Keratinocyte (primary cell): ENCODE results near the gene ZNG1F. TPM values are rescaled to one million over a fixed set of nuclear protein-coding genes. Genes with fewer than 3 reads are reported as not detected.
"Not testable (repeated sequence)": the region's sequence is repeated elsewhere in the genome, so short reads cannot be mapped to it uniquely, and the experiment has no call there.

ENCODE experiments used
- DNase-seq: peaks from one replicate; pipeline ENCODE4 v3.0.0-alpha.2; 2011; ENCODE audit warnings: low read depth, missing footprints, low spot score
- FAIRE-seq: peaks from 2 replicates; lab custom pipeline; 2011; peaks lifted over from hg19 to GRCh38; lab: Jason Lieb, UNC
- H2AFZ ChIP-seq: 2 replicates; pipeline ENCODE4 v1.6.0; 2012; ENCODE audit warnings: low read length, control low read depth, inconsistent platforms; ENCODE audit not compliant: control insufficient read depth
- H3K27ac ChIP-seq: 2 replicates; pipeline ENCODE4 v1.5.1; 2011; ENCODE audit warnings: low read length; ENCODE audit not compliant: control insufficient read depth, insufficient read depth
- H3K27me3 ChIP-seq: 3 replicates; pipeline ENCODE4 v1.6.0; 2011; ENCODE audit warnings: low read length; ENCODE audit not compliant: control insufficient read depth, insufficient read depth; ENCODE audit errors: extremely low read depth
- H3K36me3 ChIP-seq, 2 experiments: 2 replicates in 1 of 2; 3 replicates in 1 of 2; pipeline ENCODE4 v1.5.1; 2011; ENCODE audit warnings: low read length in 2 of 2, mild to moderate bottlenecking in 1 of 2; ENCODE audit not compliant: control insufficient read depth in 2 of 2, insufficient read depth in 2 of 2; ENCODE audit errors: extremely low read depth in 1 of 2
- H3K4me1 ChIP-seq: 3 replicates; pipeline ENCODE4 v1.5.1; 2011; ENCODE audit warnings: low read length; ENCODE audit not compliant: control insufficient read depth, insufficient read depth; ENCODE audit errors: extremely low read depth
- H3K4me2 ChIP-seq: 3 replicates; pipeline ENCODE4 v1.6.0; 2011; ENCODE audit warnings: low read depth, low read length; ENCODE audit not compliant: control insufficient read depth, insufficient read depth; ENCODE audit errors: extremely low read depth
- H3K4me3 ChIP-seq, 3 experiments: fragments of 200-600 bp in 1 of 3; sonication (generic) in 1 of 3; 2 replicates in 2 of 3; 3 replicates in 1 of 3; pipeline ENCODE4 v1.5.1; 2011 to 2016; ENCODE audit warnings: low read length in 3 of 3, mild to moderate bottlenecking in 3 of 3, control low read depth in 2 of 3, inconsistent platforms in 1 of 3, low read depth in 1 of 3, mixed read lengths in 1 of 3, mixed run types in 1 of 3, moderate library complexity in 1 of 3; ENCODE audit not compliant: control insufficient read depth in 2 of 3, insufficient read depth in 2 of 3; ENCODE audit errors: extremely low read depth in 1 of 3
- H3K79me2 ChIP-seq: 2 replicates; pipeline ENCODE4 v1.6.0; 2012; ENCODE audit warnings: low read length; ENCODE audit not compliant: control insufficient read depth, insufficient read depth
- H3K9ac ChIP-seq: 3 replicates; pipeline ENCODE4 v1.6.0; 2011; ENCODE audit warnings: low read length; ENCODE audit not compliant: control insufficient read depth, insufficient read depth; ENCODE audit errors: extremely low read depth
- H3K9me1 ChIP-seq: 3 replicates; pipeline ENCODE4 v1.6.0; 2011; ENCODE audit warnings: low read length; ENCODE audit not compliant: control insufficient read depth, insufficient read depth; ENCODE audit errors: extremely low read depth
- H3K9me3 ChIP-seq: 2 replicates; pipeline ENCODE4 v1.5.1; 2012; ENCODE audit warnings: low read depth, low read length; ENCODE audit not compliant: control insufficient read depth
- H4K20me1 ChIP-seq: 3 replicates; pipeline ENCODE4 v1.6.0; 2011; ENCODE audit warnings: low read length; ENCODE audit not compliant: control insufficient read depth, insufficient read depth; ENCODE audit errors: extremely low read depth
- dilution Hi-C: fragments of 300-500 bp; cut with MboI; formaldehyde crosslinking; loops from one replicate; pipeline ENCODE4 v1.7.0; 2020; ENCODE audit warnings: low sequenced_read_pairs; ENCODE audit not compliant: extremely low pct_ligation_motif_present
- polyA plus RNA-seq, 5 experiments: library from polyadenylated mRNA; depleted of rRNA in 3 of 5; stranded (reverse) in 3 of 5; stranded (forward) in 1 of 5; unstranded in 1 of 5; fragments of >200 nt; gene quantifications; 1 replicate in 1 of 5; 2 replicates in 3 of 5; 3 replicates in 1 of 5; pipeline versions ENCODE4 v1.2.1 to v1.2.3, GENCODE V29; 2011 to 2012; ENCODE audit warnings: missing spikeins in 2 of 5, low read depth in 1 of 5, low replicate concordance in 1 of 5

ZNG1F gene
- polyA plus RNA-seq, 1 donor (not counting 4 experiments of a cell fraction or from before 2014, with no cell fraction given), result 18.4 TPM

GRCh38 chr9:41109253-41109652, 79.9 kb downstream of the ZNG1F start:
- H3K4me2 ChIP-seq, DNase-seq, H3K4me1 ChIP-seq, H2AFZ ChIP-seq, H3K9me1 ChIP-seq, H3K9ac ChIP-seq, dilution Hi-C loops, H3K27me3 ChIP-seq, H3K4me3 ChIP-seq, H3K79me2 ChIP-seq, H3K9me3 ChIP-seq, H4K20me1 ChIP-seq, FAIRE-seq, H3K36me3 ChIP-seq, H3K27ac ChIP-seq: not testable (repeated sequence)

- FAIRE-seq, dilution Hi-C loops, H3K4me2 ChIP-seq: not testable (repeated sequence)
These were observed 80.3 kb downstream of the ZNG1F start for GRCh38 chr9:41108816-41109215.

GRCh38 chr9:41106472-41107116, 82.5 kb downstream of the ZNG1F start:
- H3K27me3 ChIP-seq, H3K9me3 ChIP-seq, H3K4me2 ChIP-seq, H3K4me1 ChIP-seq, H2AFZ ChIP-seq, FAIRE-seq, H3K27ac ChIP-seq, H3K9me1 ChIP-seq, H3K4me3 ChIP-seq, dilution Hi-C loops, DNase-seq, H3K9ac ChIP-seq, H3K79me2 ChIP-seq, H3K36me3 ChIP-seq, H4K20me1 ChIP-seq: not testable (repeated sequence)

More at GRCh38 chr9:41108816-41109215, 80.3 kb downstream of the ZNG1F start:
- not testable (repeated sequence) for H2AFZ ChIP-seq, DNase-seq, H3K36me3 ChIP-seq, H3K27ac ChIP-seq, H3K27me3 ChIP-seq, H3K4me3 ChIP-seq, H3K9ac ChIP-seq, H4K20me1 ChIP-seq, H3K9me1 ChIP-seq, H3K79me2 ChIP-seq, H3K9me3 ChIP-seq, H3K4me1 ChIP-seq

- dilution Hi-C loops, H3K4me2 ChIP-seq, H4K20me1 ChIP-seq, H2AFZ ChIP-seq, DNase-seq, H3K4me1 ChIP-seq, H3K4me3 ChIP-seq, H3K9me1 ChIP-seq, H3K9me3 ChIP-seq, H3K36me3 ChIP-seq, H3K27ac ChIP-seq, H3K9ac ChIP-seq, FAIRE-seq, H3K27me3 ChIP-seq, H3K79me2 ChIP-seq: not testable (repeated sequence)
These were observed 83.4 kb downstream of the ZNG1F start for GRCh38 chr9:41105557-41106253.

- H3K27me3 ChIP-seq, H3K36me3 ChIP-seq, H3K4me2 ChIP-seq, DNase-seq, H3K27ac ChIP-seq, H3K4me3 ChIP-seq, H3K9me1 ChIP-seq, H3K79me2 ChIP-seq, dilution Hi-C loops, FAIRE-seq, H2AFZ ChIP-seq, H3K9me3 ChIP-seq, H3K9ac ChIP-seq, H3K4me1 ChIP-seq, H4K20me1 ChIP-seq: not testable (repeated sequence)
These were observed 84.6 kb downstream of the ZNG1F start for GRCh38 chr9:41104542-41104941.
